Spleen (tissue), 11 donors: ENCODE measurements around the gene NCOR1. TPM values are rescaled to one million over a fixed set of nuclear protein-coding genes. Genes with fewer than 3 reads are reported as not detected.
A peak's percentile ranks its signal among the peaks of the same experiment; 100 is the strongest.

Source experiments
- DNase-seq: peaks from one replicate; pipeline ENCODE4 v3.0.0-alpha.2; 2020
- H3K27ac ChIP-seq, 8 donors: fragments of 200-600 bp; sonication (generic) in 7 of 8; 1 replicate in 4 of 8; 2 replicates in 4 of 8; pipeline versions ENCODE4 v1.5.0 to v1.8.0; 2016 to 2021; ENCODE audit warnings: inconsistent platforms in 4 of 8, mild to moderate bottlenecking in 4 of 8, moderate library complexity in 1 of 8
- H3K27me3 ChIP-seq, 7 donors: fragments of 200-600 bp; sonication (generic) in 6 of 7; replicated peaks in 1 of 7; 1 replicate in 4 of 7; 2 replicates in 3 of 7; pipeline versions ENCODE4 v1.5.0 to v1.8.0; 2016 to 2021; ENCODE audit warnings: inconsistent platforms in 3 of 7, mild to moderate bottlenecking in 1 of 7
- H3K36me3 ChIP-seq, 6 donors: fragments of 200-600 bp; sonication (generic) in 5 of 6; 1 replicate in 4 of 6; 2 replicates in 2 of 6; pipeline versions ENCODE4 v1.5.0 to v1.8.0; 2016 to 2021; ENCODE audit warnings: inconsistent platforms in 2 of 6
- H3K4me1 ChIP-seq, 6 donors: fragments of 200-600 bp; sonication (generic) in 5 of 6; 1 replicate in 3 of 6; 2 replicates in 3 of 6; pipeline versions ENCODE4 v1.5.0 to v1.8.0; 2016 to 2021; ENCODE audit warnings: inconsistent platforms in 3 of 6
- H3K4me3 ChIP-seq, 8 donors: fragments of 200-600 bp; sonication (generic) in 7 of 8; 1 replicate in 4 of 8; 2 replicates in 4 of 8; pipeline versions ENCODE4 v1.5.0 to v1.8.0; 2016 to 2021; ENCODE audit warnings: inconsistent platforms in 4 of 8, mild to moderate bottlenecking in 4 of 8, moderate library complexity in 2 of 8
- H3K9me3 ChIP-seq, 8 donors: fragments of 200-600 bp; sonication (generic) in 7 of 8; 1 replicate in 4 of 8; 2 replicates in 4 of 8; pipeline versions ENCODE4 v1.5.0 to v1.8.0; 2016 to 2021; ENCODE audit warnings: inconsistent platforms in 4 of 8
- CTCF ChIP-seq, 11 experiments: fragments of 200-600 bp in 7 of 11; fragments of 450-650 bp in 4 of 11; sonication (generic) in 4 of 11; IDR thresholded peaks in 8 of 11; conservative IDR thresholded peaks in 3 of 11; 1 replicate in 7 of 11; 2 replicates in 4 of 11; pipeline versions ENCODE4 v1.4.0 to v1.8.0; 2016 to 2021; ENCODE audit warnings: antibody characterized with exemption in 11 of 11, inconsistent platforms in 4 of 11, mild to moderate bottlenecking in 1 of 11
- POLR2A ChIP-seq, 3 donors: fragments of 450-650 bp; IDR thresholded peaks; one replicate each; pipeline ENCODE4 v1.5.1; 2017; ENCODE audit warnings: antibody characterized with exemption in 3 of 3, mild to moderate bottlenecking in 1 of 3
- POLR2AphosphoS5 ChIP-seq, 3 donors: sonication (generic); formaldehyde crosslinking; IDR thresholded peaks; one replicate each; pipeline ENCODE4 v1.5.1; 2017; ENCODE audit warnings: antibody characterized with exemption in 3 of 3
- WGBS, 5 donors: extraction: QIAGEN DNeasy Blood & Tissue Kit in 3 of 5; methylation state at CpG; one replicate each; pipeline versions ENCODE4 v1.1.5 to v1.1.7; 2013 to 2018; 5-methylcytosine and 5-hydroxymethylcytosine counted together
- intact Hi-C: fragments of 100-400 bp; cut with DNase I; formaldehyde crosslinking; loops from one replicate; pipeline ENCODE4 v1.15.0; 2023; ENCODE audit warnings: low total_unique reads
- polyA plus RNA-seq, 3 donors: library from polyadenylated mRNA; stranded (reverse); fragments of 200-250 nt; gene quantifications; one replicate each; pipeline ENCODE4 v1.2.1, GENCODE V29; 2013
- total RNA-seq, 7 donors: library from RNA; depleted of rRNA in 3 of 7; stranded (reverse); fragments of >200 nt in 3 of 7; fragmentation: NEBNext Ultra II Directional in 4 of 7; extraction: Animal tissue kit (Norgen Biotek cat#: 25700) in 4 of 7; gene quantifications; one replicate each; pipeline versions ENCODE4 v1.1.0 to v1.2.1, GENCODE V29; 2016 to 2021
- donor health status: healthy with polysubstance abuse.
- donor health status: DM: no; HTN: no; CAD: no; lungs with moderate emphysema.
- donor health status: DM: no; HTN: no; CAD: no.
- donor health status: Bipolar disorder and iron deficiency.
- donor health status: healthy.
- donor health status: DM: no; HTN: no; CAD: no.
- donor health status: DM: yes; HTN: yes; CAD: no.

NCOR1 gene
- total and polyA plus RNA-seq, 10 donors: 28.4 to 250 (median 140) TPM

DNA sequence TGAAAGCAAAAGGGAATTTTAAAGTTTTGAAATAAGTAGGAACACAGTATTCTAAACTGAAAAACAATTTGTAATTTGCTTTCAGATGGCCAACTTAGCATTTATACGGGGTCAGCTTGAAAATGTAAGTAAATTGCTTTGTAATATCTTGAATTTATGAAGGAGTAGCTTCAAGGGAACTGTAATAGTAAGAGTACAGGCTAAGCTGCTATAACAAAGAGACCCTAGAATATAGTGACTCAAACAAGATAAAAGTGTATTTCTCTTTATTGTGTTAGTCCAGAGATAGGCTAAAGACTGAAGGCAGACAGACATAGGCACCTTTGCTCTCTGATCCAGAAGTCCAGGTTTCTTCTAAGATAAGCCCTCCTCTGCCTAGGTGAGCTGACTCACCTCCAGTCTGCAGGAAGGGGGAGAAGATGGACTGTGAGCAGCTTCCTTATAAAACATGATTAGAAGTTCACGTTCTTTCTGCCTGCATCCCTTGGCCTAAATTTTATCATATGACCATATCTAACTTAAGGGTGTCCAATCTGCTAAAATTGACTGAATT lies 212.6 kb downstream of the NCOR1 start:
- H3K27ac ChIP-seq: no peak overlapping the region
- H3K4me1 ChIP-seq: peaks cover 12 to 57% (median 41%) of the 10 kb centered on the region in 6 donors
- H3K36me3 ChIP-seq: peaks cover 0 to 66% (median 60%) of the 10 kb centered on the region in 6 donors
- intact Hi-C loops: no loop called here
- TF ChIP-seq CTCF (IDR thresholded peaks at IDR 0.05 in 8 of 11, conservative IDR thresholded peaks at IDR 0.05 in 3 of 11): no peak
- TF ChIP-seq POLR2AphosphoS5 (IDR thresholded peaks at IDR 0.05): no peak
- no peak for TF ChIP-seq POLR2A (IDR thresholded peaks at IDR 0.05)
- DNase-seq: no peak
- WGBS, 5 donors: 88 to 94% (median 93%) methylated on average over 2 of the region's 2 CpGs
- H3K9me3 ChIP-seq: no peaks in the 10 kb centered on the region
- H3K4me3 ChIP-seq: no peak overlapping the region
- H3K27me3 ChIP-seq: no peaks in the 10 kb centered on the region

GRCh38 chr17:16001226-16001897 lies 214.0 kb downstream of the NCOR1 start:
- no peak for DNase-seq
- H3K4me3 ChIP-seq: peak overlapping the region in 4 of 8 donors; percentile 69 to 93 (median 72)
- intact Hi-C loops: no loop called here
- H3K9me3 ChIP-seq: no peaks in the 10 kb centered on the region
- no peaks in the 10 kb centered on the region for H3K27me3 ChIP-seq
- TF ChIP-seq POLR2A (IDR thresholded peaks at IDR 0.05): no peak
- no peak for TF ChIP-seq POLR2AphosphoS5 (IDR thresholded peaks at IDR 0.05)
- no peak for TF ChIP-seq CTCF (IDR thresholded peaks at IDR 0.05 in 8 of 11, conservative IDR thresholded peaks at IDR 0.05 in 3 of 11)
- peaks cover 12 to 71% (median 45%) of the 10 kb centered on the region in 6 donors for H3K4me1 ChIP-seq
- H3K36me3 ChIP-seq: peaks cover 0 to 59% (median 46%) of the 10 kb centered on the region in 6 donors
- peak overlapping the region in 2 of 8 donors; percentile 93 to 99 for H3K27ac ChIP-seq

GRCh38 chr17:15999974-16000827 lies 215.1 kb downstream of the NCOR1 start:
- H3K36me3 ChIP-seq: peaks cover 0 to 56% (median 35%) of the 10 kb centered on the region in 6 donors
- H3K27me3 ChIP-seq: no peaks in the 10 kb centered on the region
- no peaks in the 10 kb centered on the region for H3K9me3 ChIP-seq
- H3K27ac ChIP-seq: peak overlapping the region; percentile 93 to 99 (median 97)
- no peak for DNase-seq
- peak overlapping the region; percentile 57 to 93 (median 72) for H3K4me3 ChIP-seq
- intact Hi-C loops: no loop called here
- peaks cover 12 to 73% (median 45%) of the 10 kb centered on the region in 6 donors for H3K4me1 ChIP-seq
- TF ChIP-seq POLR2A (IDR thresholded peaks at IDR 0.05): no peak
- no peak for TF ChIP-seq CTCF (IDR thresholded peaks at IDR 0.05 in 8 of 11, conservative IDR thresholded peaks at IDR 0.05 in 3 of 11)
- TF ChIP-seq POLR2AphosphoS5 (IDR thresholded peaks at IDR 0.05): no peak
- WGBS, 5 donors: 1 to 2% (median 1%) methylated on average over 15 to 64 of the region's 64 CpGs
